HepG2 (cell line): ENCODE results near the gene GZF1. TPM values are rescaled to one million over a fixed set of nuclear protein-coding genes. Genes with fewer than 3 reads are reported as not detected.

ENCODE experiments used
- AHR ChIP-seq: IDR thresholded peaks from 2 replicates; pipeline ENCODE4 v1.6.1; 2018; ENCODE audit warnings: missing genetic modification reagents, missing compliant biosample characterization
- AKAP8 ChIP-seq: sonication (generic); formaldehyde crosslinking; IDR thresholded peaks from 2 replicates; pipeline ENCODE4 v1.5.1; 2020; ENCODE audit warnings: mild to moderate bottlenecking, missing genetic modification reagents
- ELK4 ChIP-seq: sonication (generic); formaldehyde crosslinking; IDR thresholded peaks from 2 replicates; pipeline ENCODE4 v1.9.0; 2021; ENCODE audit warnings: missing genetic modification reagents, borderline replicate concordance
- FLYWCH1 ChIP-seq: sonication (generic); formaldehyde crosslinking; IDR thresholded peaks from 2 replicates; pipeline ENCODE4 v1.8.1; 2023; ENCODE audit warnings: mild to moderate bottlenecking, missing genetic modification reagents
- FOXP4 ChIP-seq: sonication (generic); formaldehyde crosslinking; IDR thresholded peaks from 2 replicates; pipeline ENCODE4 v1.4.0; 2020; ENCODE audit warnings: missing genetic modification reagents
- HNRNPK ChIP-seq: fragments of 200-400 bp; formaldehyde crosslinking; IDR thresholded peaks from 2 replicates; pipeline ENCODE4 v1.6.1; 2018; ENCODE audit warnings: low read length, low read depth, moderate library complexity, mild to moderate bottlenecking; ENCODE audit not compliant: poor library complexity, severe bottlenecking
- IRX3 ChIP-seq: sonication (generic); formaldehyde crosslinking; IDR thresholded peaks from 2 replicates; pipeline ENCODE4 v1.8.1; 2023; ENCODE audit warnings: mild to moderate bottlenecking, low read depth, missing genetic modification reagents, borderline replicate concordance
- MTA3 ChIP-seq: sonication (generic); formaldehyde crosslinking; IDR thresholded peaks from 2 replicates; pipeline ENCODE4 v1.4.0; 2020; ENCODE audit warnings: missing genetic modification reagents
- PCBP2 ChIP-seq: fragments of 200-400 bp; formaldehyde crosslinking; optimal IDR thresholded peaks from 2 replicates; pipeline ENCODE3; 2018; ENCODE audit warnings: low read length, low read depth; ENCODE audit not compliant: poor library complexity, severe bottlenecking
- PTBP1 ChIP-seq: fragments of 200-400 bp; formaldehyde crosslinking; IDR thresholded peaks from 2 replicates; pipeline ENCODE4 v1.6.1; 2018; ENCODE audit warnings: low read length, low read depth; ENCODE audit not compliant: poor library complexity, severe bottlenecking
- RFX5 ChIP-seq: IDR thresholded peaks from 2 replicates; pipeline ENCODE4 v1.6.1; 2011; ENCODE audit warnings: low read depth, low read length, improper control_type of control experiment
- TCF12 ChIP-seq, 2 experiments: fragments of 450-650 bp in 1 of 2; sonication (generic) in 1 of 2; formaldehyde crosslinking in 1 of 2; IDR thresholded peaks; 2 replicates each; pipeline versions ENCODE4 v1.6.1 to v1.8.0; 2017 to 2022; ENCODE audit warnings: antibody characterized with exemption in 1 of 2, mild to moderate bottlenecking in 1 of 2, missing genetic modification reagents in 1 of 2, moderate library complexity in 1 of 2
- TEAD3 ChIP-seq: optimal IDR thresholded peaks from 2 replicates; pipeline ENCODE3; 2016; ENCODE audit warnings: borderline replicate concordance
- TFE3 ChIP-seq: IDR thresholded peaks from 2 replicates; pipeline ENCODE4 v1.6.1; 2016
- ZBTB4 ChIP-seq: sonication (generic); formaldehyde crosslinking; IDR thresholded peaks from 2 replicates; pipeline ENCODE4 v1.4.0; 2020; ENCODE audit warnings: missing genetic modification reagents, mild to moderate bottlenecking, borderline replicate concordance
- ZKSCAN8 ChIP-seq: IDR thresholded peaks from 2 replicates; pipeline ENCODE4 v1.6.1; 2016; ENCODE audit warnings: borderline replicate concordance, missing genetic modification reagents, missing compliant biosample characterization
- ZNF225 ChIP-seq: sonication (generic); formaldehyde crosslinking; IDR thresholded peaks from 2 replicates; pipeline ENCODE4 v1.4.0; 2020; ENCODE audit warnings: mild to moderate bottlenecking, missing genetic modification reagents
- ZNF674 ChIP-seq: sonication (generic); formaldehyde crosslinking; IDR thresholded peaks from 2 replicates; pipeline ENCODE4 v1.5.0; 2020; ENCODE audit warnings: low read depth, mild to moderate bottlenecking, missing genetic modification reagents
- ZNF740 ChIP-seq: sonication (generic); formaldehyde crosslinking; IDR thresholded peaks from 2 replicates; pipeline ENCODE4 v1.4.0; 2020; ENCODE audit warnings: missing genetic modification reagents
- ZSCAN12 ChIP-seq: sonication (generic); formaldehyde crosslinking; IDR thresholded peaks from 2 replicates; pipeline ENCODE4 v1.9.0; 2021; ENCODE audit warnings: mild to moderate bottlenecking, missing genetic modification reagents
- polyA plus RNA-seq, 8 experiments: library from polyadenylated mRNA; depleted of rRNA in 3 of 8; stranded (reverse) in 7 of 8; unstranded in 1 of 8; fragments of >200 nt; fragmentation: Illumina TruSeq in 4 of 8; extraction: Trizol in 4 of 8; gene quantifications; 2 replicates each; pipeline versions ENCODE4 v1.2.1 to v1.2.3, GENCODE V29; 2011 to 2016; ENCODE audit warnings: low read depth in 4 of 8, missing spikeins in 1 of 8, mixed read lengths in 1 of 8; ENCODE audit not compliant: insufficient read depth in 1 of 8
- total RNA-seq, 5 experiments: library from RNA; depleted of rRNA; stranded (reverse); fragments of >200 nt; fragmentation: Illumina TruSeq; extraction: Trizol; gene quantifications; 2 replicates each; pipeline ENCODE4 v1.2.3, GENCODE V29; 2016; ENCODE audit warnings: low read depth in 1 of 5

The GZF1 gene
- total and polyA plus RNA-seq, 2 of the 13 experiments (the other 11 are each of a cell fraction or from before 2014, with no cell fraction given) = 16.9 to 26.0 TPM

GRCh38 chr20:23412026-23412425 is 50.0 kb downstream of the GZF1 start (continued):
- no peak for TF ChIP-seq ZBTB4 (CRISPR knock-in tag)
- no peak for TF ChIP-seq AKAP8
- no peak for TF ChIP-seq ZNF740 (CRISPR knock-in tag)
- TF ChIP-seq IRX3 (CRISPR knock-in tag) = no peak
- no peak for TF ChIP-seq RFX5
- TF ChIP-seq ZNF674 (CRISPR knock-in tag) = no peak
- TF ChIP-seq MTA3 = no peak
- TF ChIP-seq TFE3 (CRISPR knock-in tag) = peak; percentile 88
- TF ChIP-seq PTBP1 = no peak
- no peak for TF ChIP-seq AHR (CRISPR knock-in tag)
- no peak for TF ChIP-seq FLYWCH1 (CRISPR knock-in tag)
- no peak for TF ChIP-seq HNRNPK
- TF ChIP-seq TCF12 (IDR thresholded peaks at IDR 0.05) = no peak
- no peak for TF ChIP-seq TCF12 (CRISPR knock-in tag; IDR thresholded peaks at IDR 0.05)
- peak; percentile 64; the same call in 1 of the 2 replicates for TF ChIP-seq FOXP4 (CRISPR knock-in tag)
- TF ChIP-seq ZNF225 (CRISPR knock-in tag) = no peak
- TF ChIP-seq ZSCAN12 (CRISPR knock-in tag) = no peak
- peak; percentile 95 for TF ChIP-seq TEAD3 (CRISPR knock-in tag)
- TF ChIP-seq ELK4 (CRISPR knock-in tag) = no peak
- no peak for TF ChIP-seq PCBP2
- TF ChIP-seq ZKSCAN8 (CRISPR knock-in tag) = peak; percentile 77; the same call in 1 of the 2 replicates
